ENCODE measurements around the gene PRELID2.
"Not testable (repeated sequence)": the region's sequence is repeated elsewhere in the genome, so short reads cannot be mapped to it uniquely, and the experiment has no call there.

The PRELID2 gene

GRCh38 chr5:145838276-145838675 lies 3.1 kb upstream of the PRELID2 start:
- DNase-seq (ENCODE audit: low spot score) = no peak

GRCh38 chr5:145836241-145836640 lies 1.1 kb upstream of the PRELID2 start:
- not testable (repeated sequence) for DNase-seq (ENCODE audit: low spot score)

GRCh38 chr5:145835848-145836239 lies 702 bp upstream of the PRELID2 start:
- no peak for DNase-seq (ENCODE audit: low spot score)

- no peak for DNase-seq (ENCODE audit: low spot score)
These were observed 607 bp downstream of the PRELID2 start for GRCh38 chr5:145834554-145834916.

GRCh38 chr5:145833631-145834200 lies 1.4 kb downstream of the PRELID2 start:
- no peak for DNase-seq (ENCODE audit: low spot score)

GRCh38 chr5:145830594-145830993 lies 4.5 kb downstream of the PRELID2 start:
- DNase-seq (ENCODE audit: low spot score) = peak; percentile 8

GRCh38 chr5:145829708-145830361 lies 5.3 kb downstream of the PRELID2 start:
- DNase-seq (ENCODE audit: low spot score) = no peak

GRCh38 chr5:145826895-145827674 lies 8.1 kb downstream of the PRELID2 start:
- no peak for DNase-seq (ENCODE audit: low spot score)

GRCh38 chr5:145825751-145826180 lies 9.4 kb downstream of the PRELID2 start:
- DNase-seq (ENCODE audit: low spot score) = peak; percentile 38

GRCh38 chr5:145824040-145824439 lies 11.1 kb downstream of the PRELID2 start:
- no peak for DNase-seq (ENCODE audit: low spot score)

- DNase-seq (ENCODE audit: low spot score) = no peak
These were observed 16.5 kb downstream of the PRELID2 start for GRCh38 chr5:145818604-145819003.

GRCh38 chr5:145812877-145813276 lies 22.3 kb downstream of the PRELID2 start:
- no peak for DNase-seq (ENCODE audit: low spot score)

GRCh38 chr5:145811834-145812625 lies 23.1 kb downstream of the PRELID2 start:
- peak; percentile 59 for DNase-seq (ENCODE audit: low spot score)

GRCh38 chr5:145806923-145807322 lies 28.2 kb downstream of the PRELID2 start:
- no peak for DNase-seq (ENCODE audit: low spot score)

GRCh38 chr5:145805819-145806218 lies 29.3 kb downstream of the PRELID2 start:
- no peak for DNase-seq (ENCODE audit: low spot score)

- DNase-seq (ENCODE audit: low spot score) = no peak
These were observed 30.4 kb downstream of the PRELID2 start for GRCh38 chr5:145804701-145805100.

- no peak for DNase-seq (ENCODE audit: low spot score)
These were observed 31.8 kb downstream of the PRELID2 start for GRCh38 chr5:145803112-145804004.

- DNase-seq (ENCODE audit: low spot score) = no peak
These were observed 33.9 kb downstream of the PRELID2 start for GRCh38 chr5:145801195-145801594.

GRCh38 chr5:145800181-145800580 lies 35.0 kb downstream of the PRELID2 start:
- no peak for DNase-seq (ENCODE audit: low spot score)

GRCh38 chr5:145798503-145798902 lies 36.6 kb downstream of the PRELID2 start:
- not testable (repeated sequence) for DNase-seq (ENCODE audit: low spot score)

GRCh38 chr5:145797336-145797735 lies 37.8 kb downstream of the PRELID2 start:
- no peak for DNase-seq (ENCODE audit: low spot score)

Data from AG20443 (cell line).